GM18868 (cell line): Measurements from ENCODE around the gene SFI1.
"Not testable (repeated sequence)": the region's sequence is repeated elsewhere in the genome, so short reads cannot be mapped to it uniquely, and the experiment has no call there.

Experiments used
- ATAC-seq: cut with Tn5 transposase; IDR thresholded peaks from one replicate; pipeline ENCODE4 v1.9.1; 2021; ENCODE audit warnings: mild to moderate bottlenecking, moderate library complexity; ENCODE audit not compliant: unreplicated experiment

SFI1 gene

DNA sequence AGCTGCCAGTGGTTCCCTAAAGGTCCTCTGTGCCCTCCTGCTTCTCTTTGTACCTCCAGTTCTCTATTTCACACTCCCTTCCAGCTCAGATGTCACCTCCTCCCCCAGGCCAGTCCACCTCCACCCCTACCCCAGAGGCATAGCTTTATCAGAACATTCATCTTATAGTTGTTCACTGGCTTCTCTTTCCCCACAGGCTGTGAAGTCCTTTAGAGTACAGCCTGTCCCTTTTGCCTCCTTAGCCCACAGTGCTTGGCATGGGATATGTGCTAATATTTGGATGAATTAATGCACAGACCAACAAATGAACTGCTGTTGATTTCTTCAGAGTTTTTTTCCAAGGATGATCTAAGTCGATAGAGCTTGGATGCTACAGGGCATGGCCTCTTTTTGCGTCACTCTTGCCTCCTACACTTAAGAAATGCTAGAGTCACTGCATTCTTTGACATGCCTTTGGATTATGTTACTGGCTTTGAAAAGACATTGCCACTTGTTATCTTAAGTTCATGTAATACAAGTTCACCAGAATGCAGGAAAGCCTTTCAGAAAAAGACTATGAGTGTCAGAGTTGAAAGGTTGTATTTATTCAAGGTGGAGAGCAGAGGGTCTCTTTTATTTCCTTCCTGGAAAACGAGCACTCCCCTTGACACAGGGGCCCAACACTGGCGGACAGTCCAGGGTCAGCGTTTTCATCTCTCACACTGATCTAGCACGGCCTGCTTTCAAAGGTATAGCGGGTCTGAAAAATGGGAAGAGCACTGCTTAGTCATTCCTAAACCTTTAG is 90.0 kb downstream of the SFI1 start:
- ATAC-seq = no peak

GRCh38 chr22:31588970-31589675 is 92.8 kb downstream of the SFI1 start:
- ATAC-seq = no peak

- ATAC-seq = not testable (repeated sequence)
Observed at GRCh38 chr22:31590161-31590560, 93.8 kb downstream of the SFI1 start.

DNA sequence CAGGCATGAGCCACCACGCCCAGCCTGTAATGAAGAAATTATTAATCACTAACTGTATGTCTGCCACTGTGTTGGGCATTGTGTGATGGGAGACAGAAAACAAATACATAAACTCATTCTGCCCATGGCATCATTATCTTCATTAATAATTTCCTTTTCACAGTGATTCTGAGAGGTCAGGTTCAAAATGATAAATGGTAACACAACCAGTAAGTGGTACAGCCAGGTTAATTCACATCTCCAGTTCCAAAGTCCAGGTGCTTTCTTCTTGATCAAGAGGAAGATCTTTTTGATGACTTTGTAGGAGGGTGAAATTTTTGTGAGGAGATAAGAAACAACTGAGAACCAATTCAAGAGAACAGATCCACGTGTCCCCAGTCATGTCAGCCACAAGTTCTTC is 98.9 kb downstream of the SFI1 start:
- no peak for ATAC-seq

- ATAC-seq = no peak
Observed at GRCh38 chr22:31602259-31602952, 106.1 kb downstream of the SFI1 start.

- ATAC-seq = no peak
Observed at GRCh38 chr22:31603081-31603525, 106.8 kb downstream of the SFI1 start.

DNA sequence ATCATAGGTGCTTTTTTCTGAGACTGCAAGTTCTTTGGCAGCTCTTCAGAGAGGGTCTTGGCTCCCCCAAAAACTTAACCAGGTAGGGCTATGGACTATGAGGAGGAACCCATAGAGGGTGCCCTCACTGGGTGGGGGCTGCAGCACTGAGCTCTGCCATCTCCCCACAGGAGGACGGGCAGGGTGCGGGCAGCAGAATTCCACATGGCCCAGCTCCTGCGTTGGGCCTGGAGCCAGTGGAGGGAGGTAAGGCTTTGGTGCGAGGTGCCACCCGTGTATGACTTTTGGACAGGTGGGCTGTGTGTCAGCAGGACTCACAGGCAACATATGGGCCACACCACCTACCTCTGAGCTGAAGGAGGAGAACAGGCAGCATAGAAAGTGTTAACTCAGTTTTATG is 107.2 kb downstream of the SFI1 start:
- ATAC-seq = no peak

GRCh38 chr22:31604137-31604705 is 107.9 kb downstream of the SFI1 start:
- no peak for ATAC-seq

GRCh38 chr22:31604746-31605705 is 108.7 kb downstream of the SFI1 start:
- ATAC-seq = no peak

DNA sequence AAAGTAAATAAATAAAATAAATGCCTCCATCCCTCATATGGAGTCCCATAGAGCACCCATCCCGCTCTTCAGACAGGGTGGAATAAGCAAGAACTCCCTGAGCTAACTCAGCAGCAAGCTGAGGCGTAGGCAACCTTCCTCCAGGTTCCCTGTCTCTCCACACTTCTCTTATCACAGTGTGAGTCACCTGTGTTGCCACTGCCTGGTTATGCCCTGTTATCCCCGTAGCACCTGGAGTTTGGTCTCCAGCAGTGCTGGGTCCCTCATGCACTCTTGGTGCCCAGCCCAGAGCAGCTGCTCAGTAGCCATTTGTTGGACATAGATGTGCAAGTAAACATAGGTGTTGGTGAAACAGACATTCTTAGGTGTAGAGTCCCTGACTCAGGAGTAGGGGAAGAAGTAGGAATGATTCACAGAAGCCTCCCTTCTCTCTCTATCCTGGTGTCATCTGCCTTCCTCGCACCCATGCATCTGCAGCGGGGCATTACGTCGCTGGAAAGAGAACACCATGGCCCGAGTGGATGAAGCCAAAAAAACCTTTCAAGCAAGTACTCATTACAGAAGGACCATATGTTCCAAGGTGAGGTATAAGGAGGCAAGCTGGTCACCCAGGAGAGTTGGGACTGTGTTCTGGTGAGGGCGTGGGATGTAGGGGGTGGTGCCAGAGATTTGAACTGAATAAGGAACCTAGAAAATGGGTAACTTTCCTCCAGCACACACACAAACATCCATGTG is 109.7 kb downstream of the SFI1 start:
- no peak for ATAC-seq

GRCh38 chr22:31607696-31608095 is 111.4 kb downstream of the SFI1 start:
- no peak for ATAC-seq

- no peak for ATAC-seq
Observed at GRCh38 chr22:31609716-31610115, 113.4 kb downstream of the SFI1 start.

DNA sequence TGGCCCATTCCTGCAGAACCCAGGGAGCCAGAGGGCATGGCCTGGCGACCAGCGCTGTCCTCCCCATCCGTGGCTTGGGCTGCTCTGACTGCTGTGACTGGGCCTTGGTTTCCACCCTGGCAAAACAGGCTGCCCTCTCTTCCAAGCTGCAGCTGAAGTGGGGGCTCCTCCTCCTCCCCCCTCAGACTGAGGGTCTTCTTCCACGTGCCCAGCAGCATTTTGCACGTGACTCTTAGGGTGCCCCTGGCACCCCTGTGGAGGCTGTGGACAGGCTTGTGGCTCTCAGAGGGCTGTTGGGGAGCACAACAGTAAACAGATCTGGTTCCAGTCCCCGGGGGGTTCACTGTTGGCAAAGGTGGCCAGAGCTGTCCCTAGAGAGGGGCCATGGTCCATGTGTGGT is 114.3 kb downstream of the SFI1 start:
- ATAC-seq = no peak

DNA sequence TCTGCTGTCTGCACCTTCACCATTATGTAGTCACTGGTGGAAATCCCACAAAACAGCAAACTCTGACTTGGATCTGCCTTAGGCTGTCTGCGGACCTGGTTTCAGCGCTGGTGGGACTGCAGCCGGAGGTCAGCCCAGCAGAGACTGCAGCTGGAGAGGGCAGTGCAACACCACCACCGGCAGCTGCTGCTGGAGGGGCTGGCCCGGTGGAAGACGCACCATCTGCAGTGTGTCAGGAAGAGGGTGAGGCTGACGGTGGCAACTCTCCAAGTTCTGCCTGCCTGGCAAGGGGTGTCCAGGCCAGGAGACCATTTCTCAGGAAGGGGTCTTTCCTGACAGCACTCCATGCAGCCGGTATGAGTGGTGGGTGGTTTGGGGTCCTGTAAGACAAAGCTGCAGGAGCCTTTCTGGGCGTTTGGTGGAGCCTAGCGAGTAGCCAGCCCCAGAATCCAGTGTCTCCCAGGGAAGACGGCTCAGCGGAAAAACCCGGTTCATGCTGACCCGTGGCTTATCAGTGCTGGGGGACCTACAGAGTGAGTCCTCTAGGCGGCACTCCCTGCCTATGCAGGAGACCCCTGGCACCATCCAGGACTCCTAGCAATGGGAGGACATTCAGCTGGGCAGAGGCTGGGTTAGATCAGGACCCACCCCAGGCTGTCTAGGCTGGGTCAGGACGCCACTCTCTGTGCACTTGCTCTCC is 114.9 kb downstream of the SFI1 start:
- ATAC-seq = no peak

DNA sequence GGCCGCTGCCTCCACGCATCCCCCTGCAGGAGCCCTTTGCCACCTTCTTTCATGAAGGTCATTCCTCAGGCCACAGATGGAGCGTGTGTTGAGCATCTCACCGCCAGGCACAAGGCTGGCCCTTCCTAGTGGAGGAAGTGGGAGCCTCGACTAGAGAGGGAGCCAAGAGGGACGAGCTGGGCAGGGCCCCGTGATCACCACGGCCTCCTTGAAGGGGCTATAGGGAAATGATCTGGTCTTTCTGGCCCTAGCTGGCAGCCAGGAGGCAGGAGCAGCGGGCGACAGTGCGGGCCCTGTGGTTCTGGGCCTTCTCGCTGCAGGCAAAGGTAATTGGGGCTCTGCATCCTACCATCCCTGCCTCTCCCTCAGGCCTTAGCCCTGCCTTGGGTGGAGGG is 116.6 kb downstream of the SFI1 start:
- no peak for ATAC-seq

GRCh38 chr22:31613286-31613903 is 117.1 kb downstream of the SFI1 start:
- ATAC-seq = no peak

DNA sequence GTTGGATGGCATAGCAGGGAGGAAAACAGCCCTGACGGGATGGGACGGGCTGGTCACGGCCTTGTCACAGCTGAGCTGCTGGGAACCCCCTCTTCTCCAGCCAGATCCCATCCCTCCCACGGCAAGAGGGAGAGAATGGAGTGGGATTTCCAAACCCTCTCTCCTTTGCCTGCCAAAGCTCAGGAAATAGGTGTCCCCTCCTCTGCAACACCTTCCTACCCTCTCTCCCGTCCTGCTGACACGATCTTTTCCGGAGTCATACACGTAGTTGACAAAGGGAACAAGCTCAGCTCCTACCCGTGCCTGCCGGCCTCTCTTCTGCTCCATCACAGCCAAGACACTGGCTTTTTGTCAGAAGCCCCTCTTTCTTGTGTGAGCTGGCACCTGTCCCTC is 117.6 kb downstream of the SFI1 start:
- ATAC-seq = no peak

DNA sequence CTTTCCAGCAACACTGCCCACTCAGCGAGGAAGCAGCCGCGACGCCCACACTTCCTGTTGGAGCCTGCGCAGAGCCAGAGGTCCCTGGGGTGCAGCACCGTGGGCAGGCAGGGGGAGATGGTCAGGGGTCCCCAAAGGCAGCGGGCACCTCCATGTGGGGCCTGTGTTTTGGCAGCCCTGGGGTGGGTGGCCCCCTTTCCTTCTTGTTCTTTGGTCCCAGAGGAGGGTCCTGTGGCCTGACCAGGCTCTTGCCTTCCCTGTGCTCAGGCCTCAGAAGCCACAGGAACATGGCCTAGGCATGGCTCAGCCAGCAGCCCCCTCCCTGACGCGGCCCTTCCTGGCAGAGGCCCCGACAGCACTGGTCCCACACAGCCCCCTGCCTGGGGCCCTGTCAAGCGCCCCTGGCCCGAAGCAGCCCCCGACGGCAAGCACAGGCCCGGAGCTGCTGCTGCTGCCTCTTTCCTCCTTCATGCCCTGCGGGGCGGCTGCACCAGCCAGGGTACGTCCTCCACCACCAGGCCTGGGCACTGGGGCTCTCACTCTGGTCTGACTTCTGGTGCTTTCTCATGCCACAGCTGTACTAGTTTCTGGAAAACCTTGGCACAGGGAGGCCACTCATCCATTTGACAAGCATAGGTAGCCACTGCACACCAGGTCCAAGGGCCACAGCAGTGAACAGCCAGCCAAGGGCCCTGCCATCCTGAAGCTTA is 118.6 kb downstream of the SFI1 start:
- no peak for ATAC-seq
